K562 (cell line): ENCODE data around the gene TMEM273. TPM values are rescaled to one million over a fixed set of nuclear protein-coding genes. Genes with fewer than 3 reads are reported as not detected.
A peak's percentile ranks its signal among the peaks of the same experiment; 100 is the strongest.

ENCODE experiments used
- CHD1 ChIP-seq: fragments of 200-600 bp; sonication (generic); IDR thresholded peaks from one replicate; pipeline ENCODE4 v1.6.1; 2012; ENCODE audit warnings: mild to moderate bottlenecking, moderate library complexity, low read length, inconsistent platforms
- FOXA1 ChIP-seq: fragments of 450-650 bp; IDR thresholded peaks from 2 replicates; pipeline ENCODE4 v1.6.1; 2016; ENCODE audit warnings: mild to moderate bottlenecking, borderline replicate concordance
- GATAD2B ChIP-seq: fragments of 450-650 bp; IDR thresholded peaks from 2 replicates; pipeline ENCODE4 v1.6.1; 2017; ENCODE audit warnings: mild to moderate bottlenecking, borderline replicate concordance
- HDAC6 ChIP-seq: IDR thresholded peaks from 2 replicates; pipeline ENCODE4 v1.6.1; 2012; ENCODE audit warnings: low read depth, mild to moderate bottlenecking, control low read depth, inconsistent platforms, low read length, moderate library complexity
- KLF10 ChIP-seq: fragments of 250-450 bp; sonication (Bioruptor Pico); IDR thresholded peaks from 2 replicates; pipeline ENCODE4 v1.6.1; 2021; ENCODE audit warnings: matching md5 sums
- KLF16 ChIP-seq: IDR thresholded peaks from 2 replicates; pipeline ENCODE4 v1.6.1; 2016; ENCODE audit warnings: antibody characterized with exemption
- MYC ChIP-seq, 2 experiments: fragments of 250-450 bp in 1 of 2; sonication (Bioruptor Pico) in 1 of 2; IDR thresholded peaks; 2 replicates each; pipeline versions ENCODE4 v1.5.1 to v1.6.1; 2012 to 2021; ENCODE audit warnings: low read depth in 2 of 2, borderline replicate concordance in 1 of 2, improper control_type of control experiment in 1 of 2, low read length in 1 of 2, mild to moderate bottlenecking in 1 of 2, moderate library complexity in 1 of 2
- NBN ChIP-seq: fragments of 450-650 bp; IDR thresholded peaks from 2 replicates; pipeline ENCODE4 v1.6.1; 2016; ENCODE audit warnings: low read depth, mild to moderate bottlenecking
- PHF8 ChIP-seq: fragments of 200-600 bp; sonication (generic); IDR thresholded peaks from 2 replicates; pipeline ENCODE4 v1.6.1; 2012; ENCODE audit warnings: mixed run types, mild to moderate bottlenecking, inconsistent platforms, low read length, moderate library complexity, borderline replicate concordance
- SNIP1 ChIP-seq: fragments of 450-650 bp; IDR thresholded peaks from 2 replicates; pipeline ENCODE4 v1.7.1; 2017; ENCODE audit warnings: low read depth, mild to moderate bottlenecking
- STAG1 ChIP-seq: sonication (generic); formaldehyde crosslinking; IDR thresholded peaks from 2 replicates; pipeline ENCODE4 v1.5.0; 2020; ENCODE audit warnings: missing genetic modification reagents, borderline replicate concordance
- ZBTB7A ChIP-seq: IDR thresholded peaks from 2 replicates; pipeline ENCODE4 v1.6.1; 2011; ENCODE audit warnings: low read depth, mild to moderate bottlenecking, low read length, moderate library complexity, borderline replicate concordance; ENCODE audit not compliant: control insufficient read depth
- ZNF583 ChIP-seq: fragments of 250-450 bp; sonication (Bioruptor Pico); IDR thresholded peaks from 2 replicates; pipeline ENCODE4 v1.4.0; 2020
- ZNF584 ChIP-seq: fragments of 200-800 bp; sonication (Bioruptor generic); IDR thresholded peaks from 2 replicates; pipeline ENCODE4 v1.6.1; 2016; ENCODE audit warnings: low read depth, mild to moderate bottlenecking, missing genetic modification characterization, missing compliant biosample characterization
- polyA plus RNA-seq, 8 experiments: library from polyadenylated mRNA; depleted of rRNA in 4 of 8; stranded (reverse) in 5 of 8; unstranded in 3 of 8; fragments of >200 nt; fragmentation: Nextera tagmentation in 2 of 8; fragmentation: Illumina TruSeq in 1 of 8; extraction: Ambion mirVana in 2 of 8; extraction: Trizol in 1 of 8; gene quantifications; 2 replicates each; pipeline versions ENCODE4 v1.2.1 to v1.2.3, GENCODE V29; 2011 to 2014; ENCODE audit warnings: inconsistent platforms in 1 of 8, missing spikeins in 1 of 8
- total RNA-seq, 7 experiments: library from RNA; depleted of rRNA in 6 of 7; stranded (reverse); fragments of >200 nt in 6 of 7; fragmentation: Illumina TruSeq in 2 of 7; extraction: Trizol in 2 of 7; gene quantifications; 2 replicates each; pipeline versions ENCODE4 v1.2.1 to v1.2.3, GENCODE V29; 2011 to 2021; ENCODE audit warnings: low replicate concordance in 1 of 7
- TF ChIP-seq, protein P1 (sequence below): fragments of 150-350 bp; conservative IDR thresholded peaks from 2 replicates; pipeline ENCODE4 v1.6.1; 2014; ENCODE audit warnings: low read length
- TF ChIP-seq, protein P2 (sequence below), 2 experiments: fragments of 450-650 bp; IDR thresholded peaks; 2 replicates each; pipeline ENCODE4 v1.6.1; 2016
- TF ChIP-seq, protein P3 (sequence below), 3 experiments: fragments of 200-800 bp in 1 of 3; sonication (Bioruptor generic) in 1 of 3; sonication (generic) in 1 of 3; formaldehyde crosslinking in 1 of 3; IDR thresholded peaks; 2 replicates each; pipeline versions ENCODE4 v1.6.1 to v1.8.0; 2016 to 2022; ENCODE audit warnings: mild to moderate bottlenecking in 2 of 3, missing compliant biosample characterization in 2 of 3, missing genetic modification characterization in 2 of 3, missing genetic modification reagents in 1 of 3
- TF ChIP-seq, protein P4 (sequence below): fragments of 450-650 bp; formaldehyde crosslinking; IDR thresholded peaks from 2 replicates; pipeline ENCODE4 v1.4.0; 2020; ENCODE audit warnings: mild to moderate bottlenecking, moderate library complexity

TMEM273 gene
- total and polyA plus RNA-seq, 9 of the 15 experiments (the other 6 are each of a cell fraction or from before 2014, with no cell fraction given): 39.2 to 131 (median 95.6) TPM

DNA sequence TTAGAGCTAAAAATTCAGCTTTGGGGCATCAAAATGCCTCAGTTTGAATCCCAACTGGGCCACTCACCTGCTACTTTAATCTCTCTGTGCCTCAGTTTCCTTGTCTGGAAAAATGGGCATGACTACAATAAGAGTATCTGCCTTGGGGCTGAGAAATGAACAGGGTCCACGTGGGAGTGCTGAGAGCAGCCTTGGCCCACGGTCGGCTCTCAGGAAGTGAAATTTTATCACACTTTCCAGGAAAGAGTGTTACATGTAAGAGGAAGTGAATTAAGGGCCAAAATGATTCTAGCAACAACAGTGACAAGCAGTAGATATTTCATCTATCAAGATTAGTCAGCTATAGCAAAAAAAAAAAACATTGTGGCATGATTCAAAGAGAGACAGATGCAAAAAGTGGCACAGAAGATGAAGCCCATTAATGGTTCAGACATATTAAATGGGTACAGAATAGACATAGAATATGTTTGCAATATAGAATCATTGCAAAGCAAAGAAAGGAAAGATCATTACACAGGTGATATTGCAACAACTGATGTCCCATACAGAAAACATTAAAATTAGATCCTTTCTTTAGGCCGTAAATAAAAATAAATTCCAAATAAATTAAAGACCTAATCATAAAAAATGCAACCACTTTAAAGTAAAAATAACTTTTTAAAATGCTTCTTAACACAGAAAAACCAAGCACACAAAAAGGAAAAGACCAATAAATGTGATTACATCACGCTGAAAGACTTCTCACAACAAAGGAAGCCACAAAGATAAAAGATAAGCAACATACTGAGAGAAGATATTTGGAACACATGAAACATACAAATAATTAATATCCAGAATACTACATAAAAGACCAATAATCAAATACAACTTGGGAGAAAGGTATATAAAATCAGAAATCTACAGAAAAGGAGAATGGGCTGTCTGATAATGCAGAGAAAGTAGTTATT, 4.3 kb downstream of the TMEM273 start (continued):
- peak; percentile 65; the same call in 1 of the 2 replicates for TF ChIP-seq ZBTB7A
- TF ChIP-seq FOXA1: no peak
- TF ChIP-seq PHF8: peak; percentile 16; the same call in 1 of the 2 replicates
- TF ChIP-seq, protein P1, sequence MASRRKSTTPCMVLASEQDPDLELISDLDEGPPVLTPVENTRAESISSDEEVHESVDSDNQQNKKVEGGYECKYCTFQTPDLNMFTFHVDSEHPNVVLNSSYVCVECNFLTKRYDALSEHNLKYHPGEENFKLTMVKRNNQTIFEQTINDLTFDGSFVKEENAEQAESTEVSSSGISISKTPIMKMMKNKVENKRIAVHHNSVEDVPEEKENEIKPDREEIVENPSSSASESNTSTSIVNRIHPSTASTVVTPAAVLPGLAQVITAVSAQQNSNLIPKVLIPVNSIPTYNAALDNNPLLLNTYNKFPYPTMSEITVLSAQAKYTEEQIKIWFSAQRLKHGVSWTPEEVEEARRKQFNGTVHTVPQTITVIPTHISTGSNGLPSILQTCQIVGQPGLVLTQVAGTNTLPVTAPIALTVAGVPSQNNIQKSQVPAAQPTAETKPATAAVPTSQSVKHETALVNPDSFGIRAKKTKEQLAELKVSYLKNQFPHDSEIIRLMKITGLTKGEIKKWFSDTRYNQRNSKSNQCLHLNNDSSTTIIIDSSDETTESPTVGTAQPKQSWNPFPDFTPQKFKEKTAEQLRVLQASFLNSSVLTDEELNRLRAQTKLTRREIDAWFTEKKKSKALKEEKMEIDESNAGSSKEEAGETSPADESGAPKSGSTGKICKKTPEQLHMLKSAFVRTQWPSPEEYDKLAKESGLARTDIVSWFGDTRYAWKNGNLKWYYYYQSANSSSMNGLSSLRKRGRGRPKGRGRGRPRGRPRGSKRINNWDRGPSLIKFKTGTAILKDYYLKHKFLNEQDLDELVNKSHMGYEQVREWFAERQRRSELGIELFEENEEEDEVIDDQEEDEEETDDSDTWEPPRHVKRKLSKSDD: no peak
- TF ChIP-seq ZNF584 (CRISPR knock-in tag): peak; percentile 85
- no peak for TF ChIP-seq STAG1
- peak; percentile 51; the same call in 1 of the 2 replicates for TF ChIP-seq KLF16
- TF ChIP-seq, protein P2, sequence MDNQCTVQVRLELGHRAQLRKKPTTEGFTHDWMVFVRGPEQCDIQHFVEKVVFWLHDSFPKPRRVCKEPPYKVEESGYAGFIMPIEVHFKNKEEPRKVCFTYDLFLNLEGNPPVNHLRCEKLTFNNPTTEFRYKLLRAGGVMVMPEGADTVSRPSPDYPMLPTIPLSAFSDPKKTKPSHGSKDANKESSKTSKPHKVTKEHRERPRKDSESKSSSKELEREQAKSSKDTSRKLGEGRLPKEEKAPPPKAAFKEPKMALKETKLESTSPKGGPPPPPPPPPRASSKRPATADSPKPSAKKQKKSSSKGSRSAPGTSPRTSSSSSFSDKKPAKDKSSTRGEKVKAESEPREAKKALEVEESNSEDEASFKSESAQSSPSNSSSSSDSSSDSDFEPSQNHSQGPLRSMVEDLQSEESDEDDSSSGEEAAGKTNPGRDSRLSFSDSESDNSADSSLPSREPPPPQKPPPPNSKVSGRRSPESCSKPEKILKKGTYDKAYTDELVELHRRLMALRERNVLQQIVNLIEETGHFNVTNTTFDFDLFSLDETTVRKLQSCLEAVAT (IDR thresholded peaks at IDR 0.05): peak; percentile 17 to 18; a peak in 3 of 4 replicates
- TF ChIP-seq, protein P3, sequence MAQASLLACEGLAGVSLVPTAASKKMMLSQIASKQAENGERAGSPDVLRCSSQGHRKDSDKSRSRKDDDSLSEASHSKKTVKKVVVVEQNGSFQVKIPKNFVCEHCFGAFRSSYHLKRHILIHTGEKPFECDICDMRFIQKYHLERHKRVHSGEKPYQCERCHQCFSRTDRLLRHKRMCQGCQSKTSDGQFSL (CRISPR knock-in tag; IDR thresholded peaks at IDR 0.05): no peak
- TF ChIP-seq, protein P3 (tag; IDR thresholded peaks at IDR 0.05): no peak
- TF ChIP-seq GATAD2B: peak; percentile 69; the same call in 1 of the 2 replicates
- TF ChIP-seq MYC (IDR thresholded peaks at IDR 0.05; ENCODE audit: low read depth, low read length): peak; percentile 98
- TF ChIP-seq MYC (CRISPR knock-in tag; IDR thresholded peaks at IDR 0.05; ENCODE audit: borderline replicate concordance, low read depth): peak; percentile 57; the same call in 1 of the 2 replicates
- no peak for TF ChIP-seq HDAC6
- no peak for TF ChIP-seq SNIP1
- TF ChIP-seq, protein P4, sequence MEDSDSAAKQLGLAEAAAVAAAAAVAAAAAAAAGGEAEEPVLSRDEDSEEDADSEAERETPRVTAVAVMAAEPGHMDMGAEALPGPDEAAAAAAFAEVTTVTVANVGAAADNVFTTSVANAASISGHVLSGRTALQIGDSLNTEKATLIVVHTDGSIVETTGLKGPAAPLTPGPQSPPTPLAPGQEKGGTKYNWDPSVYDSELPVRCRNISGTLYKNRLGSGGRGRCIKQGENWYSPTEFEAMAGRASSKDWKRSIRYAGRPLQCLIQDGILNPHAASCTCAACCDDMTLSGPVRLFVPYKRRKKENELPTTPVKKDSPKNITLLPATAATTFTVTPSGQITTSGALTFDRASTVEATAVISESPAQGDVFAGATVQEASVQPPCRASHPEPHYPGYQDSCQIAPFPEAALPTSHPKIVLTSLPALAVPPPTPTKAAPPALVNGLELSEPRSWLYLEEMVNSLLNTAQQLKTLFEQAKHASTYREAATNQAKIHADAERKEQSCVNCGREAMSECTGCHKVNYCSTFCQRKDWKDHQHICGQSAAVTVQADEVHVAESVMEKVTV: no peak
- TF ChIP-seq CHD1: peak; percentile 29
- peak; percentile 92 for TF ChIP-seq NBN
- TF ChIP-seq ZNF583 (CRISPR knock-in tag): 0 out of 2 replicates have a peak, but pooled peaks have one; percentile 54
- TF ChIP-seq KLF10 (CRISPR knock-in tag): 0 out of 2 replicates have a peak, but pooled peaks have one; percentile 72
